Calu3 (cell line): ENCODE results near the gene NEK6. TPM values are rescaled to one million over a fixed set of nuclear protein-coding genes. Genes with fewer than 3 reads are reported as not detected.

Source experiments
- BruUV-seq: library from RNA; stranded (reverse); fragments of 400-500 nt; replicated peaks from 2 replicates; lab custom pipeline; 2021; lab: Mats Ljungman, UMichigan
- CTCF ChIA-PET: fragments of 300-600 bp; sonication (Branson Sonifier 250); formaldehyde crosslinking; loops from one replicate; lab custom pipeline; 2022; ENCODE audit warnings: antibody characterized with exemption; lab: Charles Lee
- DNase-seq: peaks from one replicate; pipeline ENCODE4 v3.0.0; 2022
- H3K27ac Mint-ChIP-seq: one replicate; pipeline ENCODE4 v1.8.0; 2022; ENCODE audit warnings: mixed read lengths; ENCODE audit not compliant: unreplicated experiment
- H3K27me3 Mint-ChIP-seq: one replicate; pipeline ENCODE4 v1.8.0; 2022; ENCODE audit warnings: mixed read lengths; ENCODE audit not compliant: unreplicated experiment
- H3K36me3 Mint-ChIP-seq: one replicate; pipeline ENCODE4 v1.8.0; 2022; ENCODE audit warnings: mild to moderate bottlenecking, moderate library complexity, mixed read lengths; ENCODE audit not compliant: insufficient read depth, unreplicated experiment
- H3K4me1 Mint-ChIP-seq: one replicate; pipeline ENCODE4 v1.8.0; 2022; ENCODE audit warnings: mild to moderate bottlenecking, low read depth, mixed read lengths; ENCODE audit not compliant: unreplicated experiment
- H3K4me3 Mint-ChIP-seq: one replicate; pipeline ENCODE4 v1.8.0; 2022; ENCODE audit warnings: mild to moderate bottlenecking, low read depth, moderate library complexity, mixed read lengths; ENCODE audit not compliant: unreplicated experiment
- H3K9me3 Mint-ChIP-seq: one replicate; pipeline ENCODE4 v1.8.0; 2022; ENCODE audit warnings: low read depth, mixed read lengths; ENCODE audit not compliant: unreplicated experiment
- intact Hi-C: fragments of 100-400 bp; cut with micrococcal nuclease; formaldehyde crosslinking; loops from one replicate; pipeline ENCODE4 v1.10.0; 2022; ENCODE audit not compliant: unreplicated experiment
- total RNA-seq: library from RNA; stranded (reverse); gene quantifications from 2 replicates; pipeline ENCODE4 v1.2.3, GENCODE V29; 2022
- TF ChIP-seq, protein P1 (sequence below): fragments of 200-600 bp; IDR thresholded peaks from one replicate; pipeline ENCODE4 v1.8.0; 2022; ENCODE audit warnings: antibody characterized with exemption; ENCODE audit not compliant: unreplicated experiment

The NEK6 gene
- total RNA-seq, 1 experiment from 2014 or later = 43.0 TPM

DNA sequence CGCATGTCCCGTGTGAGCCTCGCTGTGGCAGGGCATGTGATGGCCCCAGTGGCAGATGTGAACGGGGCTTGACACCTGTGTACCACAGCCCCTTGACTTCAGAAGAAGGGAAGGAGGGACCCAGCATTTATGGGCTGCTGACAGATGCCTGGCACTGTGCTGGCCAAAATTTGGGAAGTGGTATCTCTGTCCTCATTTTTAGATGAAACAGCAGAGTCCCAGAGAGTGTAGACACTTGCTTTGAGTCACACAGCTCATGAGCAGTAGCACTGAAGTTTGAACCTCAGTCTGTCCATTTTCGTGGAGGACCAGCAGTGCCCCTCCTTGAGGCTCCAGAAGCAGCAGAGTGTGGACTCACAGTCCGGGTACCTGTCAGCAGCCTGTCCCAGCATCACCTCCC, 16.5 kb downstream of the NEK6 start:
- CTCF ChIA-PET = no interaction called here
- intact Hi-C loops = no loop called here
- H3K4me3 Mint-ChIP-seq = no peak overlapping the region
- no peaks in the 10 kb centered on the region for H3K9me3 Mint-ChIP-seq
- peaks cover under 1% of the 10 kb centered on the region for H3K4me1 Mint-ChIP-seq
- TF ChIP-seq, protein P1, sequence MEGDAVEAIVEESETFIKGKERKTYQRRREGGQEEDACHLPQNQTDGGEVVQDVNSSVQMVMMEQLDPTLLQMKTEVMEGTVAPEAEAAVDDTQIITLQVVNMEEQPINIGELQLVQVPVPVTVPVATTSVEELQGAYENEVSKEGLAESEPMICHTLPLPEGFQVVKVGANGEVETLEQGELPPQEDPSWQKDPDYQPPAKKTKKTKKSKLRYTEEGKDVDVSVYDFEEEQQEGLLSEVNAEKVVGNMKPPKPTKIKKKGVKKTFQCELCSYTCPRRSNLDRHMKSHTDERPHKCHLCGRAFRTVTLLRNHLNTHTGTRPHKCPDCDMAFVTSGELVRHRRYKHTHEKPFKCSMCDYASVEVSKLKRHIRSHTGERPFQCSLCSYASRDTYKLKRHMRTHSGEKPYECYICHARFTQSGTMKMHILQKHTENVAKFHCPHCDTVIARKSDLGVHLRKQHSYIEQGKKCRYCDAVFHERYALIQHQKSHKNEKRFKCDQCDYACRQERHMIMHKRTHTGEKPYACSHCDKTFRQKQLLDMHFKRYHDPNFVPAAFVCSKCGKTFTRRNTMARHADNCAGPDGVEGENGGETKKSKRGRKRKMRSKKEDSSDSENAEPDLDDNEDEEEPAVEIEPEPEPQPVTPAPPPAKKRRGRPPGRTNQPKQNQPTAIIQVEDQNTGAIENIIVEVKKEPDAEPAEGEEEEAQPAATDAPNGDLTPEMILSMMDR = no peak
- BruUV-seq = no TSS peak
- H3K36me3 Mint-ChIP-seq = no peaks in the 10 kb centered on the region
- no peaks in the 10 kb centered on the region for H3K27me3 Mint-ChIP-seq
- H3K27ac Mint-ChIP-seq = no peak overlapping the region
- no peak for DNase-seq

DNA sequence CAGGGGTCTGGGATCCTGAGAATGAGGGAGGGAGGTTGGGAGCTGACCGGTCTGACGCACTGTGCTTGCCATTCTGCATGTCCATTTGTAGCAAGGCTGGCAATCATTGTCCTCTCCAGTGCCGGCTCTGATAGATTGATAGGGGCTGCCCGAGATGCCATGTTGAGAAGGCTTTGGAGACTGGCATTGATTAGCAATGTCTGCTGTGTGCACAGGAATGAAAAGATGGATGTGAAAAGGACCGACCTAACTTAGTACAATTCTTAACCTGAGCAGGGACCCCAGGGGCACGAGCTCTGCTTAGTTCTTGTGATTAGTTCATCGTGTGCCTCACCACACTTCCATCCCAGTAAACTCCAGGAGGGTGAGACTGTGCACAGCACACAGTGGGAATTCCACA, 17.0 kb downstream of the NEK6 start:
- no peak overlapping the region for H3K27ac Mint-ChIP-seq
- CTCF ChIA-PET = no interaction called here
- no peaks in the 10 kb centered on the region for H3K9me3 Mint-ChIP-seq
- intact Hi-C loops = no loop called here
- H3K27me3 Mint-ChIP-seq = no peaks in the 10 kb centered on the region
- H3K36me3 Mint-ChIP-seq = no peaks in the 10 kb centered on the region
- H3K4me3 Mint-ChIP-seq = no peak overlapping the region
- BruUV-seq = no TSS peak
- peaks cover 6% of the 10 kb centered on the region for H3K4me1 Mint-ChIP-seq
- TF ChIP-seq, protein P1 = no peak
- no peak for DNase-seq

DNA sequence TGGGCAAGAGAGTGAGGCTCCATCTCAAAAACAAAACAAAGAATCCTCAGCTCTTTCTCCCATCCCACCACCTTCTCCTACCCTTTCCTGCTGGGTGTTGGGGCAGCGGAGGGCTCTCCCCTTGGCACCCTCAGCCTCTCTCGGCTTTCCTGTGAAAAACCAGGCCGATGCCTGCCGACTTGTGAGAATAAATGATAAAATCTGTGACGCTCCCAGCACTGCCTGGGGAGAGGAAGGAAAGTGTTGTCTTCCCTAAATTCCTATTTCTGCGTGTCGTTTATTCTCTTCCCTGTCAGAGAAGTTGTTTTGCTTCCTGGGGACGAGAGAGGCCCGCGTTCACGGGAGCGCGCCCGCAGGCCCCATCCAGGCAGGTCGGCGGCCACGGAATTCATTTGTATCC, 19.7 kb downstream of the NEK6 start:
- no peak for DNase-seq
- no TSS peak for BruUV-seq
- TF ChIP-seq, protein P1 = no peak
- H3K27ac Mint-ChIP-seq = no peak overlapping the region
- H3K27me3 Mint-ChIP-seq = no peaks in the 10 kb centered on the region
- CTCF ChIA-PET = no interaction called here
- peaks cover 17% of the 10 kb centered on the region for H3K4me1 Mint-ChIP-seq
- H3K4me3 Mint-ChIP-seq = no peak overlapping the region
- intact Hi-C loops = no loop called here
- H3K9me3 Mint-ChIP-seq = no peaks in the 10 kb centered on the region
- peaks cover 12% of the 10 kb centered on the region for H3K36me3 Mint-ChIP-seq

DNA sequence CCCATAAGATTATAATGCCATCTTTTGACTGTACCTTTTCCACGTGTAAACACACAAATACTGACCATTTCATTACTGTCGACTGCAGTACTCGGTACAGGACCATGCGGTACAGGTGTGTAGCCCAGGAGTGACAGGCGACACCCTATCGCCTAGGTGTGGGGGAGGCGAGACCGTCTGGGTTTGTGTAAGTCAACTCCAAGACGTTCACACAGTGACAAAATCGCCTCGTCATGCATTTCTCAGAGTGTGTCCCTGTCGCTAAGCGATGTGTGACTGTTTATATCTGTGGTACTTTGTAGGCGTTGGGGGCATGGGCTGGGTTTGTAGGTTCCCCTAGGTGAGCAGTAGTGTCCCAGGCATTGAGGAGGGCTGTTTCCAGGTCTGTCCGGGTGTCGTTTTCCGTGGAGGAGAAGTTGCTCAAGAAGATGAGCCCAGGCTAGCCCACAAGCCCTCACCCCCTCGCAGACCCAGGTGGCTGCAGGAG, 20.3 kb downstream of the NEK6 start:
- no peaks in the 10 kb centered on the region for H3K9me3 Mint-ChIP-seq
- DNase-seq = no peak
- H3K27ac Mint-ChIP-seq = no peak overlapping the region
- H3K27me3 Mint-ChIP-seq = no peaks in the 10 kb centered on the region
- H3K4me1 Mint-ChIP-seq = peaks cover 24% of the 10 kb centered on the region
- TF ChIP-seq, protein P1 = no peak
- peaks cover 12% of the 10 kb centered on the region for H3K36me3 Mint-ChIP-seq
- H3K4me3 Mint-ChIP-seq = no peak overlapping the region
- no TSS peak for BruUV-seq
- intact Hi-C loops = no loop called here
- CTCF ChIA-PET = no interaction called here
